Brain microvascular endothelial cell (primary cell): Measurements from ENCODE around the gene WASL.

Experiments used
- DNase-seq: peaks from one replicate; pipeline ENCODE4 v3.0.0-alpha.2; 2020
- H3K27ac ChIP-seq: fragments of 250-450 bp; sonication (Bioruptor Pico); 2 replicates; pipeline ENCODE4 v1.5.1; 2020; ENCODE audit warnings: mild to moderate bottlenecking, moderate library complexity
- H3K27me3 ChIP-seq: fragments of 250-450 bp; sonication (Bioruptor Pico); replicated peaks from 2 replicates; pipeline ENCODE4 v1.5.1; 2020; ENCODE audit warnings: mild to moderate bottlenecking
- H3K36me3 ChIP-seq: fragments of 250-450 bp; sonication (Bioruptor Pico); replicated peaks from 2 replicates; pipeline ENCODE4 v1.5.1; 2020; ENCODE audit warnings: mild to moderate bottlenecking
- H3K4me3 ChIP-seq: 2 replicates; pipeline ENCODE4 v1.5.1; 2011; ENCODE audit warnings: low read depth, mild to moderate bottlenecking, control low read depth, low read length, moderate library complexity
- CTCF ChIP-seq: IDR thresholded peaks from 2 replicates; pipeline ENCODE4 v1.5.1; 2011; ENCODE audit warnings: low read depth, mild to moderate bottlenecking, moderate library complexity, low read length, control low read depth, inconsistent platforms; ENCODE audit errors: missing control alignments
- in situ Hi-C: cut with HindIII; loops from 2 replicates; pipeline ENCODE4 v1.10.0; 2017; ENCODE audit warnings: low sequenced_read_pairs, low pct_ligation_motif_present

WASL gene

DNA sequence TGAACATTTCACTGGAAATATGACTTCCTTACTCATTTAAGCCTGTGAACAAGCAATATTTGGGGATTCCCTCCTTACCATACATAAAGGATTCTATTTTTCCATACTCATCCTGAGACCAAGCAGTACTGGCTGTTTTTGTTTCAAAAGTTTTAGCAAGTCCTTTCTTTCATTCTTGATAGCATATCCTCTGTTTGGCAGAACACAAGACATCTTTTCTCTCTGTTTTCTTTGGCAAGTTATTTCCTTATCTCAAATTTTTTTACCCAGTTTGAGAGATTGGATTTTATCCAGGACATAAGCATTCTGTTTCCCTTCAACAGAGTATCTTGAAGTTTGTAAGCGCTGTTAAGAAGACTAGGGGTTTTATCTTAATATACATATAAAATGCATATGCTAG lies 3.0 kb upstream of the WASL start:
- no peak overlapping the region for H3K4me3 ChIP-seq
- in situ Hi-C loops: no loop called here
- H3K27me3 ChIP-seq: no peaks in the 10 kb centered on the region
- TF ChIP-seq CTCF: no peak
- no peak for DNase-seq
- H3K27ac ChIP-seq: no peak overlapping the region
- no peaks in the 10 kb centered on the region for H3K36me3 ChIP-seq

DNA sequence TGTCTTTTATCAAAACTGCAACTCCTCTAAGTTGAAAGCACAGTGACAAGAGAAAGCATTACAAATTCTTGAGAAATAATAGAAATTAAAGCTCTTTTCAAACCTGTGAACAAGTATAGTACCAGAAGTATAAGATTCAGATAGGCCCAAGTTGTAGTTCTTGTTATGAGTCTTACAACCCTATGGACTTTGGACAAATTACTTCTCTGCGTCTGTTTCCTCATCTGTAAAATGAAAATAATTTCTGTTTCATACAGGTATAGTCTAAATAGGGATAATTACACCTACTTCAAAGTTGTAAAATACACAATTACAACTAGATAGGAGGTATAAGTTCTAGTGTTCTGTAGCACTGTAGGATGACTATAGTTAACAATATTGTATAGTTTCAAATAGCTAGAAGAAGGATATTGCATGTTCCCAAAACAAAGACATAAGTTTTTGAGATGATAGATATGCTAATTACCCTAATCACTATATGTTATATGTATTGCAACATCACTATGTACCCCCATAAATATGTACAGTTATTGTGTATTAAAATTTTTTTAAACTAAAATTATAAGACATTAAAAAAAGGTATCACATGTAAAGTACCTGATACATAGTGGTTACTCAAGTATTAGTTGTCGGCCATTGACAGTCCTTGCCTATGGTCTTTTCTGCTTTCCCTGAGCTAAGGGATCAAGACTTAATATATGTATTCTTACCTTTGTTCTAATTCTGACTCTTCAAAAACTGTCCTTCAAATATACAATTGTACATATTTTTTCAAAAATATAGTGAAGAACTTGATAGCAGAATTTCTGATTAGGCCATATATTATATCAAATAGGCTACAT lies 1.8 kb upstream of the WASL start:
- DNase-seq: no peak
- Histone ChIP-seq H3K36me3 (no peaks in the 10 kb centered on the region), H3K27me3 (no peaks in the 10 kb centered on the region), H3K27ac (no peak overlapping the region), H3K4me3 (no peak overlapping the region)
- TF ChIP-seq CTCF: no peak
- in situ Hi-C loops: no loop called here

- H3K27me3 ChIP-seq: no peaks in the 10 kb centered on the region
- peak overlapping the region; percentile 84 for H3K4me3 ChIP-seq
- DNase-seq: peak; percentile 62
- no peaks in the 10 kb centered on the region for H3K36me3 ChIP-seq
- peak overlapping the region; percentile 83 for H3K27ac ChIP-seq
- in situ Hi-C loops: no loop called here
- peak; percentile 36 for TF ChIP-seq CTCF
Observed at GRCh38 chr7:123749537-123749857, 694 bp upstream of the WASL start.

DNA sequence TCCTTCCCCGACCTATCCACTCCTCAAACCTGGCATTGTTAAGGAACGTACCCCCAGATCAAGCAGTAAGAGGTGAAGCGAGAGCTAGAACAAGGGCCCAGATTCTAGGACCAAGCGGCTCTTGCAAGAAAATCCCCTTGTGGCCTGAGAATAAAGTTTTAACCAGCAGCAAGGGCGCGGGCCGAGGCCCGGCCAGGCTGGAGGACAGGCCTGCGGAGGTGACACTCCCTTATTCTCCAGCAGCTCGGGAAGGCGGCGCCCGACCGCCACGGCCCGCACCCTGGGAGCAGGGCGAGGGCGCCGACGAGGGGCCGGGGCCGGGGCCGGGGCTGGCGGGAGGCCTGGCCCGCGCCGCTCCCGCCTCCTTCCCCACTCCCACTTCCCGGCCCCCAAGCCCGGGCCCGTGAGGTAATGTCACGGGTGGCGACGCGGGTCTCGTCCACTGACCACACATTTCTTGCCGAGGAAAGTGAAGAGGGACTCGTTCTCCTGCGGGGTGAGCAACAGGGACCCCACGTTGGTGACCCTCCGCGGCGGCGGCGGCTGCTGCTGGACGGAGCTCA lies 551 bp downstream of the WASL start:
- Histone ChIP-seq H3K4me3 (peak overlapping the region; percentile 84), H3K27ac (peak overlapping the region; percentile 83), H3K27me3 (no peaks in the 10 kb centered on the region), H3K36me3 (no peaks in the 10 kb centered on the region)
- peak; percentile 18 for DNase-seq
- TF ChIP-seq CTCF: peak; percentile 12
- in situ Hi-C loops: no loop called here

DNA sequence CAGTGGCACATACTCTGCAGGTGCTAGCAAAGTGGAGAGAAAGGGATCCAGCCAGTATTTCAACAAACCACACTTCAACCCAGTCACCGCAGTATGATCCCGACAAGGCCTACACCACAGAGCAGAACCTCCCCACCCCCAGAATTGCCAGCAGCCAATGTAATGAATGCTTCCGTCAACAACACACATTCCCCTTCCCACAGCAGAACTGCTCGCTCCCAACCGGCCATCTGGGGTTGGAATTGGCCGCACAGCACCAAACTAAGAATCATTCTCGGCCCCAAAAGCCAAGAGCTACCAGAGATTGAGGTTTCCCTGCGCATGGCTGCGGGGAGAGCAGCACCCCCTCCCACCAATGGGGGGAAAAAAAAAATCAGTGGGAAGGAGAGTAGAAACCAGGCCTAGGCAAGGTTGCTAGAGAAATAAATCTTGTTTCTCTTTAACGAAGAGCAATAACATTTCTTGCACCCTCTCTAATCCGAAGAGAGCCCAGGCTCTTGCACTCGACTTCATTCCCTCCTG lies 1.1 kb downstream of the WASL start:
- peak overlapping the region; percentile 83 for H3K27ac ChIP-seq
- DNase-seq: peak; percentile 86
- H3K4me3 ChIP-seq: peak overlapping the region; percentile 84
- no peaks in the 10 kb centered on the region for H3K27me3 ChIP-seq
- in situ Hi-C loops: no loop called here
- no peaks in the 10 kb centered on the region for H3K36me3 ChIP-seq
- TF ChIP-seq CTCF: no peak
